GM23338 (cell line): ENCODE results near the gene MYOZ2. TPM values are rescaled to one million over a fixed set of nuclear protein-coding genes. Genes with fewer than 3 reads are reported as not detected.

Source experiments
- ATAC-seq: fragments of 200-7000 bp; cut with Tn5 transposase; 3 replicates; pipeline ENCODE4 v1.9.1; 2020
- DNase-seq: peaks from one replicate; pipeline ENCODE4 v3.0.0-alpha.2; 2015; ENCODE audit warnings: low spot score
- H2AFZ ChIP-seq: fragments of 200-600 bp; sonication (generic); 2 replicates; pipeline ENCODE4 v1.8.0; 2016; ENCODE audit warnings: antibody characterized with exemption, mild to moderate bottlenecking, moderate library complexity
- H3F3A ChIP-seq: fragments of 200-600 bp; sonication (generic); replicated peaks from 2 replicates; pipeline ENCODE4 v1.8.0; 2017; ENCODE audit warnings: antibody characterized with exemption, mixed run types, low read depth
- H3K27ac ChIP-seq: fragments of 200-600 bp; sonication (generic); 2 replicates; pipeline ENCODE4 v1.6.1; 2016; ENCODE audit warnings: low read depth
- H3K27me3 ChIP-seq: fragments of 200-600 bp; sonication (generic); 2 replicates; pipeline ENCODE4 v1.8.0; 2016; ENCODE audit warnings: mild to moderate bottlenecking, mixed run types, moderate library complexity; ENCODE audit not compliant: insufficient read depth
- H3K36me3 ChIP-seq: fragments of 200-600 bp; sonication (generic); 2 replicates; pipeline ENCODE4 v1.8.0; 2016; ENCODE audit warnings: mild to moderate bottlenecking; ENCODE audit not compliant: insufficient read depth
- H3K4me1 ChIP-seq: fragments of 200-600 bp; sonication (generic); 2 replicates; pipeline ENCODE4 v1.8.0; 2016; ENCODE audit warnings: mild to moderate bottlenecking, moderate library complexity; ENCODE audit not compliant: insufficient read depth
- H3K4me2 ChIP-seq: fragments of 200-600 bp; sonication (generic); 2 replicates; pipeline ENCODE4 v1.7.1; 2017; ENCODE audit warnings: mixed run types
- H3K4me3 ChIP-seq: fragments of 200-600 bp; sonication (generic); 2 replicates; pipeline ENCODE4 v1.6.1; 2016; ENCODE audit warnings: mixed run types
- H3K79me2 ChIP-seq: fragments of 200-600 bp; sonication (generic); replicated peaks from 2 replicates; pipeline ENCODE4 v1.8.0; 2017; ENCODE audit warnings: mild to moderate bottlenecking; ENCODE audit not compliant: insufficient read depth
- H3K9me2 ChIP-seq: fragments of 200-600 bp; sonication (generic); 2 replicates; pipeline ENCODE4 v1.8.0; 2017; ENCODE audit not compliant: insufficient read depth
- H4K20me1 ChIP-seq: fragments of 200-600 bp; sonication (generic); replicated peaks from 2 replicates; pipeline ENCODE4 v1.8.0; 2017; ENCODE audit warnings: mild to moderate bottlenecking; ENCODE audit not compliant: insufficient read depth
- H3K27ac Mint-ChIP-seq: 2 replicates; pipeline ENCODE4 v1.8.0; 2020; ENCODE audit warnings: inconsistent platforms, mild to moderate bottlenecking, moderate library complexity, mixed read lengths
- H3K27me3 Mint-ChIP-seq: 3 replicates; pipeline ENCODE4 v1.8.0; 2022; ENCODE audit warnings: low read depth, mild to moderate bottlenecking, moderate library complexity, mixed read lengths, inconsistent platforms; ENCODE audit not compliant: insufficient read depth, poor library complexity
- H3K36me3 Mint-ChIP-seq: 3 replicates; pipeline ENCODE4 v1.8.0; 2021; ENCODE audit warnings: low read depth, mild to moderate bottlenecking, inconsistent platforms, moderate library complexity, mixed read lengths
- H3K4me1 Mint-ChIP-seq: 3 replicates; pipeline ENCODE4 v1.8.0; 2020; ENCODE audit warnings: mild to moderate bottlenecking, inconsistent platforms, mixed read lengths
- H3K4me3 Mint-ChIP-seq: 3 replicates; pipeline ENCODE4 v1.8.0; 2021; ENCODE audit warnings: moderate library complexity, mild to moderate bottlenecking, inconsistent platforms, mixed read lengths
- H3K9me3 Mint-ChIP-seq: 3 replicates; pipeline ENCODE4 v1.8.0; 2020; ENCODE audit warnings: moderate library complexity, mild to moderate bottlenecking, inconsistent platforms, mixed read lengths
- ETS1 ChIP-seq: IDR thresholded peaks from 2 replicates; pipeline ENCODE4 v1.6.1; 2016; ENCODE audit warnings: antibody characterized with exemption
- NANOG ChIP-seq: IDR thresholded peaks from 2 replicates; pipeline ENCODE4 v1.6.1; 2016; ENCODE audit warnings: antibody characterized with exemption, borderline replicate concordance
- POLR2AphosphoS5 ChIP-seq: IDR thresholded peaks from 2 replicates; pipeline ENCODE4 v1.6.1; 2016; ENCODE audit warnings: antibody characterized with exemption, low read depth
- ZNF462 ChIP-seq: fragments of 250-450 bp; sonication (Bioruptor Pico); IDR thresholded peaks from 2 replicates; pipeline ENCODE4 v1.5.0; 2020; ENCODE audit warnings: mild to moderate bottlenecking, moderate library complexity
- polyA plus RNA-seq: library from polyadenylated mRNA; unstranded; fragments of >200 nt; fragmentation: Nextera tagmentation; extraction: Ambion mirVana; gene quantifications from 2 replicates; pipeline ENCODE4 v1.2.1, GENCODE V29; 2016
- total RNA-seq: library from RNA; depleted of rRNA; stranded (reverse); fragments of >200 nt; shearing (Covaris generic); gene quantifications from 2 replicates; pipeline ENCODE4 v1.2.3, GENCODE V29; 2014
- TF ChIP-seq, protein P1 (sequence below): IDR thresholded peaks from one replicate; pipeline ENCODE4 v1.6.1; 2018; ENCODE audit warnings: antibody characterized with exemption; ENCODE audit not compliant: unreplicated experiment
- TF ChIP-seq, protein P2 (sequence below), 2 experiments: fragments of 200-600 bp in 1 of 2; sonication (generic) in 1 of 2; conservative IDR thresholded peaks; 2 replicates each; pipeline versions ENCODE4 v1.5.1 to v1.6.1; 2016 to 2017; ENCODE audit warnings: antibody characterized with exemption in 2 of 2, low read depth in 2 of 2, mild to moderate bottlenecking in 2 of 2, moderate library complexity in 1 of 2

Gene MYOZ2
- total and polyA plus RNA-seq, 2 experiments from 2014 or later: not detected

- TF ChIP-seq, protein P1, sequence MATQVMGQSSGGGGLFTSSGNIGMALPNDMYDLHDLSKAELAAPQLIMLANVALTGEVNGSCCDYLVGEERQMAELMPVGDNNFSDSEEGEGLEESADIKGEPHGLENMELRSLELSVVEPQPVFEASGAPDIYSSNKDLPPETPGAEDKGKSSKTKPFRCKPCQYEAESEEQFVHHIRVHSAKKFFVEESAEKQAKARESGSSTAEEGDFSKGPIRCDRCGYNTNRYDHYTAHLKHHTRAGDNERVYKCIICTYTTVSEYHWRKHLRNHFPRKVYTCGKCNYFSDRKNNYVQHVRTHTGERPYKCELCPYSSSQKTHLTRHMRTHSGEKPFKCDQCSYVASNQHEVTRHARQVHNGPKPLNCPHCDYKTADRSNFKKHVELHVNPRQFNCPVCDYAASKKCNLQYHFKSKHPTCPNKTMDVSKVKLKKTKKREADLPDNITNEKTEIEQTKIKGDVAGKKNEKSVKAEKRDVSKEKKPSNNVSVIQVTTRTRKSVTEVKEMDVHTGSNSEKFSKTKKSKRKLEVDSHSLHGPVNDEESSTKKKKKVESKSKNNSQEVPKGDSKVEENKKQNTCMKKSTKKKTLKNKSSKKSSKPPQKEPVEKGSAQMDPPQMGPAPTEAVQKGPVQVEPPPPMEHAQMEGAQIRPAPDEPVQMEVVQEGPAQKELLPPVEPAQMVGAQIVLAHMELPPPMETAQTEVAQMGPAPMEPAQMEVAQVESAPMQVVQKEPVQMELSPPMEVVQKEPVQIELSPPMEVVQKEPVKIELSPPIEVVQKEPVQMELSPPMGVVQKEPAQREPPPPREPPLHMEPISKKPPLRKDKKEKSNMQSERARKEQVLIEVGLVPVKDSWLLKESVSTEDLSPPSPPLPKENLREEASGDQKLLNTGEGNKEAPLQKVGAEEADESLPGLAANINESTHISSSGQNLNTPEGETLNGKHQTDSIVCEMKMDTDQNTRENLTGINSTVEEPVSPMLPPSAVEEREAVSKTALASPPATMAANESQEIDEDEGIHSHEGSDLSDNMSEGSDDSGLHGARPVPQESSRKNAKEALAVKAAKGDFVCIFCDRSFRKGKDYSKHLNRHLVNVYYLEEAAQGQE: no peak
- TF ChIP-seq POLR2AphosphoS5 (no peak), ETS1 (no peak)
These were observed 2.4 kb downstream of the MYOZ2 start (continued) for GRCh38 chr4:119138046-119138445.

GRCh38 chr4:119139311-119139710 is 3.7 kb downstream of the MYOZ2 start:
- H3K4me1 Mint-ChIP-seq: peaks cover 9% of the 10 kb centered on the region
- no peak overlapping the region for H3K27ac Mint-ChIP-seq
- TF ChIP-seq POLR2AphosphoS5: no peak
- TF ChIP-seq, protein P2, sequence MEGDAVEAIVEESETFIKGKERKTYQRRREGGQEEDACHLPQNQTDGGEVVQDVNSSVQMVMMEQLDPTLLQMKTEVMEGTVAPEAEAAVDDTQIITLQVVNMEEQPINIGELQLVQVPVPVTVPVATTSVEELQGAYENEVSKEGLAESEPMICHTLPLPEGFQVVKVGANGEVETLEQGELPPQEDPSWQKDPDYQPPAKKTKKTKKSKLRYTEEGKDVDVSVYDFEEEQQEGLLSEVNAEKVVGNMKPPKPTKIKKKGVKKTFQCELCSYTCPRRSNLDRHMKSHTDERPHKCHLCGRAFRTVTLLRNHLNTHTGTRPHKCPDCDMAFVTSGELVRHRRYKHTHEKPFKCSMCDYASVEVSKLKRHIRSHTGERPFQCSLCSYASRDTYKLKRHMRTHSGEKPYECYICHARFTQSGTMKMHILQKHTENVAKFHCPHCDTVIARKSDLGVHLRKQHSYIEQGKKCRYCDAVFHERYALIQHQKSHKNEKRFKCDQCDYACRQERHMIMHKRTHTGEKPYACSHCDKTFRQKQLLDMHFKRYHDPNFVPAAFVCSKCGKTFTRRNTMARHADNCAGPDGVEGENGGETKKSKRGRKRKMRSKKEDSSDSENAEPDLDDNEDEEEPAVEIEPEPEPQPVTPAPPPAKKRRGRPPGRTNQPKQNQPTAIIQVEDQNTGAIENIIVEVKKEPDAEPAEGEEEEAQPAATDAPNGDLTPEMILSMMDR (conservative IDR thresholded peaks at IDR 0.05; ENCODE audit: low read depth in 2 of 2): no peak
- no peak for TF ChIP-seq ETS1
- TF ChIP-seq, protein P1: no peak
- no peak for TF ChIP-seq ZNF462 (CRISPR knock-in tag)
- no peak for TF ChIP-seq NANOG

More at GRCh38 chr4:119139311-119139710, 3.7 kb downstream of the MYOZ2 start:
- ATAC-seq (no peak), DNase-seq (no peak)
- Histone ChIP-seq H3F3A (no peaks in the 10 kb centered on the region), H3K27me3 (no peaks in the 10 kb centered on the region), H3K4me1 (no peaks in the 10 kb centered on the region), H3K36me3 (no peaks in the 10 kb centered on the region), H3K4me2 (no peak overlapping the region), H4K20me1 (no peaks in the 10 kb centered on the region), H3K4me3 (no peak overlapping the region), H3K79me2 (no peaks in the 10 kb centered on the region), H3K27ac (no peak overlapping the region), H2AFZ (peak overlapping the region; percentile 67; the same call in 1 of the 2 replicates), H3K9me2 (no peaks in the 10 kb centered on the region)
- Mint-ChIP-seq H3K27me3 (no peaks in the 10 kb centered on the region), H3K36me3 (no peaks in the 10 kb centered on the region), H3K9me3 (no peaks in the 10 kb centered on the region), H3K4me3 (no peak overlapping the region)
